GM18867 (cell line): ENCODE measurements around the gene ATP13A1.
"Not testable (repeated sequence)": the region's sequence is repeated elsewhere in the genome, so short reads cannot be mapped to it uniquely, and the experiment has no call there.

Experiments
- ATAC-seq: cut with Tn5 transposase; IDR thresholded peaks from one replicate; pipeline ENCODE4 v1.9.1; 2021; ENCODE audit warnings: mild to moderate bottlenecking, moderate library complexity; ENCODE audit not compliant: unreplicated experiment

The ATP13A1 gene

GRCh38 chr19:19663256-19664120, at the start of gene ATP13A1:
Gene ATP13A1 (minus strand): TSS chr19:19663676. CDS start chr19:19663666, 10 bp downstream.
- peak; percentile 70 for ATAC-seq

- ATAC-seq = no peak
Measured at GRCh38 chr19:19711934-19712828, 48.7 kb upstream of the ATP13A1 start.

GRCh38 chr19:19711306-19711933, 47.9 kb upstream of the ATP13A1 start:
- no peak for ATAC-seq

- no peak for ATAC-seq
Measured at GRCh38 chr19:19710506-19710905, 47.0 kb upstream of the ATP13A1 start.

GRCh38 chr19:19704836-19705235, 41.4 kb upstream of the ATP13A1 start:
- no peak for ATAC-seq

- not testable (repeated sequence) for ATAC-seq
Measured at GRCh38 chr19:19700493-19700892, 37.0 kb upstream of the ATP13A1 start.

GRCh38 chr19:19697589-19697988, 34.1 kb upstream of the ATP13A1 start:
- ATAC-seq = no peak

- no peak for ATAC-seq
Measured at GRCh38 chr19:19696386-19696785, 32.9 kb upstream of the ATP13A1 start.

- no peak for ATAC-seq
Measured at GRCh38 chr19:19691683-19692082, 28.2 kb upstream of the ATP13A1 start.

- not testable (repeated sequence) for ATAC-seq
Measured at GRCh38 chr19:19689023-19689422, 25.5 kb upstream of the ATP13A1 start.

GRCh38 chr19:19687090-19687489, 23.6 kb upstream of the ATP13A1 start:
- ATAC-seq = no peak

- no peak for ATAC-seq
Measured at GRCh38 chr19:19686580-19686979, 23.1 kb upstream of the ATP13A1 start.

- ATAC-seq = not testable (repeated sequence)
Measured at GRCh38 chr19:19686119-19686518, 22.6 kb upstream of the ATP13A1 start.

GRCh38 chr19:19679176-19680073, 15.9 kb upstream of the ATP13A1 start:
- ATAC-seq = no peak

GRCh38 chr19:19677579-19677978, 14.1 kb upstream of the ATP13A1 start:
- no peak for ATAC-seq

- no peak for ATAC-seq
Measured at GRCh38 chr19:19674315-19674714, 10.8 kb upstream of the ATP13A1 start.

GRCh38 chr19:19672816-19673215, 9.3 kb upstream of the ATP13A1 start:
- no peak for ATAC-seq

- ATAC-seq = no peak
Measured at GRCh38 chr19:19670070-19670551, 6.6 kb upstream of the ATP13A1 start.

- peak; percentile 67 for ATAC-seq
Measured at GRCh38 chr19:19668230-19669012, 4.9 kb upstream of the ATP13A1 start, which contains the start of gene ZNF101. Gene ZNF101 (plus strand): TSS chr19:19668839. CDS start chr19:19668964, 125 bp downstream.
